ENCODE measurements around the gene DOCK8.

- TF ChIP-seq EZH2 (IDR thresholded peaks at IDR 0.05; ENCODE audit: insufficient read depth, poor library complexity, severe bottlenecking), result no peak
- no peak for TF ChIP-seq EZH2phosphoT487 (IDR thresholded peaks at IDR 0.05; ENCODE audit: insufficient read depth, low read depth)
Observed at GRCh38 chr9:306907-307306, 92.2 kb downstream of the DOCK8 start.

Measured in GM23248 (cell line).